ENCODE results near the gene CTBP2.

CTBP2 gene

DNA sequence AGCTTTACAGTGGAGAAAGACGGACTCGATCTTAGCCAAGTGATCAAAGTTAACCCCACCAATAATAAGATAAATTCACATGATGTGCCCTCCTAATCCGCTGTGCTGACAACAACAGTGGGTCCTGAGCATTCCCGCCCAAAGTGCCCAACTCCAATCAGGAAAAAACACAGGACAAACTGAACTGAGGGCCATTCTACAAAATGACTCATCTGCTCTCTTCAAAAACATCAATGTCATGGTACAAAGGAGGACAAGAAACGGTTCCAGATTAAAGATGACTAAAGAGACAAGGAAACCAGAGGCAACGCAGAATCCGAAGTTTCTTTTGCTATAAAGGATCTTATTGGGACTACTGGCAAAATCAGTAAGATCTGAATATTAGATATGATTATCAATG, 79.4 kb downstream of the CTBP2 start:
- Histone ChIP-seq H3K36me3 (ENCODE audit: control insufficient read depth, insufficient read depth, low read length) (peaks cover 4% of the 10 kb centered on the region; the same call in 1 of the 2 replicates), H3K27ac (ENCODE audit: low read length) (no peak overlapping the region), H3K27me3 (ENCODE audit: control insufficient read depth, insufficient read depth, low read length) (no peaks in the 10 kb centered on the region), H3K9me3 (ENCODE audit: control insufficient read depth, insufficient read depth, low read length) (no peaks in the 10 kb centered on the region), H3K4me3 (ENCODE audit: low read length) (no peak overlapping the region), H3K4me1 (ENCODE audit: control insufficient read depth, insufficient read depth, low read length) (peaks cover 4% of the 10 kb centered on the region)
- DNase-seq (ENCODE audit: low read depth, low spot score), result no peak
- no CpG with 5 or more reads among the region's 7 CpGs for WGBS (ENCODE audit: insufficient coverage, insufficient read length)

DNA sequence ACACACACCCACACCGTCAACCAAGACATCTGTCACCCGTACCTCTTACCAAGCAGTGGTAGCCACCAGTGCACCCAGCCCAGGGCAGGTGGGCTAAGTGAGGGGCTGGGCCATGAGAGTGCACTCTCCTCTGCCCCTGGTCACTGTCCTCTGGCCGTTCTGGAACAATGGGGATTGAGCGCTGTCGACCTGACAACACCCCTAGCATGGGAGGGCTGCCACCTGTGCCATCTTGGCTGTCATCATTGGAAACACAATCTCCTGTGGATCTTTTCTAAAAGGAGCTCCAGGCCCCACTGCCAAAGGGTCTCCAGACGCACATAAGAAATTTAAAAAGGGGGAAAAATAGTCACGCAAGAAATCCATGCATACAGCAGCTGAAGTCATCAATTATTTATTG, 80.1 kb downstream of the CTBP2 start:
- Histone ChIP-seq H3K4me3 (ENCODE audit: low read length) (no peak overlapping the region), H3K4me1 (ENCODE audit: control insufficient read depth, insufficient read depth, low read length) (peaks cover 4% of the 10 kb centered on the region), H3K27me3 (ENCODE audit: control insufficient read depth, insufficient read depth, low read length) (no peaks in the 10 kb centered on the region), H3K27ac (ENCODE audit: low read length) (no peak overlapping the region), H3K9me3 (ENCODE audit: control insufficient read depth, insufficient read depth, low read length) (no peaks in the 10 kb centered on the region), H3K36me3 (ENCODE audit: control insufficient read depth, insufficient read depth, low read length) (peaks cover 4% of the 10 kb centered on the region; the same call in 1 of the 2 replicates)
- DNase-seq (ENCODE audit: low read depth, low spot score), result no peak
- WGBS (ENCODE audit: insufficient coverage, insufficient read length), result no CpG with 5 or more reads among the region's 7 CpGs

GRCh38 chr10:125079091-125079600, 81.2 kb downstream of the CTBP2 start:
- no peak overlapping the region for H3K4me3 ChIP-seq (ENCODE audit: low read length)
- H3K9me3 ChIP-seq (ENCODE audit: control insufficient read depth, insufficient read depth, low read length), result no peaks in the 10 kb centered on the region
- H3K36me3 ChIP-seq (ENCODE audit: control insufficient read depth, insufficient read depth, low read length), result peaks cover 4% of the 10 kb centered on the region; the same call in 1 of the 2 replicates
- H3K27me3 ChIP-seq (ENCODE audit: control insufficient read depth, insufficient read depth, low read length), result no peaks in the 10 kb centered on the region
- WGBS (ENCODE audit: insufficient coverage, insufficient read length), result no CpG with 5 or more reads among the region's 14 CpGs
- peaks cover 1% of the 10 kb centered on the region; the same call in 1 of the 2 replicates for H3K4me1 ChIP-seq (ENCODE audit: control insufficient read depth, insufficient read depth, low read length)
- no peak for DNase-seq (ENCODE audit: low read depth, low spot score)
- no peak overlapping the region for H3K27ac ChIP-seq (ENCODE audit: low read length)

- no peak for DNase-seq (ENCODE audit: low read depth, low spot score)
- H3K4me1 ChIP-seq (ENCODE audit: control insufficient read depth, insufficient read depth, low read length), result peaks cover 1% of the 10 kb centered on the region; the same call in 1 of the 2 replicates
- H3K4me3 ChIP-seq (ENCODE audit: low read length), result no peak overlapping the region
- peaks cover 8% of the 10 kb centered on the region; the same call in 1 of the 2 replicates for H3K36me3 ChIP-seq (ENCODE audit: control insufficient read depth, insufficient read depth, low read length)
- no CpG with 5 or more reads among the region's 14 CpGs for WGBS (ENCODE audit: insufficient coverage, insufficient read length)
- H3K9me3 ChIP-seq (ENCODE audit: control insufficient read depth, insufficient read depth, low read length), result no peaks in the 10 kb centered on the region
- no peaks in the 10 kb centered on the region for H3K27me3 ChIP-seq (ENCODE audit: control insufficient read depth, insufficient read depth, low read length)
- H3K27ac ChIP-seq (ENCODE audit: low read length), result no peak overlapping the region
Measured at GRCh38 chr10:125076891-125077541, 83.3 kb downstream of the CTBP2 start.

DNA sequence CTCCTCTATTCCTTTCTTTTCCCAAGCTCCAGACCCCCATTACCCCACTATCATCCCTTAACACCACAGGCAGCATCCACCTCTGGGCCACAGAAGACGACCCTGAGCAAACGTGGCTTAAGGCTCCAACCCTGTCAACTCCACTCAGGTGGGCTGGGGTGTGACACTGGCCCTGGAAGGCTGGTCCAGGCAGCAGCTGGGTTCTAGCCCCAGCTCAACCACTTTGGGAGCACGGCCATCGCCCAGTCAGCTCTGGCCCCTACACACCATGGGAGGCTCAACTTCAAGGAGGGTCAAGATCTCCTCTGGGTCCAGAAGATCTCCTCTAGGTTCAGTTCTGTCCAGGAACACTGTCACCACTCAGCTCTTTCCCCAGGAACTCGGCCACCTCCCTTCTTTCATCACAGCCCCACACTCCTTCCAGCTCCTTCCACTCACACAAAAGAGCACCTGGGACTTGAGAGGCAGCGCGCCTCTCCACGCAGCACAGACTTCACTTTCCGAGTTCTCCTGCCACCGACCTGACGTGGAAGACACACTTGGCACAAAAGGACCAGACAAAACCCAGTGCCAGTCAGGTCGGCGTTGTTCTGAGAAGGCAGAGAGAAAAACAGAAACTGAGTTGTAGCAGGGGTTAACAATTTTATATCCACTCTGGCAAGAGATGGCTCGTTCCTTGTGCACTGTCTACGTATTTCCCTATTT, 84.1 kb downstream of the CTBP2 start:
- DNase-seq (ENCODE audit: low read depth, low spot score), result no peak
- WGBS (ENCODE audit: insufficient coverage, insufficient read length), result no CpG with 5 or more reads among the region's 15 CpGs
- no peak overlapping the region for H3K4me3 ChIP-seq (ENCODE audit: low read length)
- H3K9me3 ChIP-seq (ENCODE audit: control insufficient read depth, insufficient read depth, low read length), result no peaks in the 10 kb centered on the region
- peaks cover 5% of the 10 kb centered on the region; the same call in 1 of the 2 replicates for H3K36me3 ChIP-seq (ENCODE audit: control insufficient read depth, insufficient read depth, low read length)
- H3K27ac ChIP-seq (ENCODE audit: low read length), result no peak overlapping the region
- H3K4me1 ChIP-seq (ENCODE audit: control insufficient read depth, insufficient read depth, low read length), result no peaks in the 10 kb centered on the region
- no peaks in the 10 kb centered on the region for H3K27me3 ChIP-seq (ENCODE audit: control insufficient read depth, insufficient read depth, low read length)

- Histone ChIP-seq H3K4me3 (ENCODE audit: low read length) (no peak overlapping the region), H3K9me3 (ENCODE audit: control insufficient read depth, insufficient read depth, low read length) (no peaks in the 10 kb centered on the region), H3K27ac (ENCODE audit: low read length) (no peak overlapping the region), H3K36me3 (ENCODE audit: control insufficient read depth, insufficient read depth, low read length) (peaks cover 5% of the 10 kb centered on the region; the same call in 1 of the 2 replicates), H3K27me3 (ENCODE audit: control insufficient read depth, insufficient read depth, low read length) (no peaks in the 10 kb centered on the region), H3K4me1 (ENCODE audit: control insufficient read depth, insufficient read depth, low read length) (0 out of 2 replicates have a peak, but pooled peaks cover 1% of the 10 kb centered on the region)
- DNase-seq (ENCODE audit: low read depth, low spot score), result no peak
Measured at GRCh38 chr10:125073996-125074395, 86.4 kb downstream of the CTBP2 start.

DNA sequence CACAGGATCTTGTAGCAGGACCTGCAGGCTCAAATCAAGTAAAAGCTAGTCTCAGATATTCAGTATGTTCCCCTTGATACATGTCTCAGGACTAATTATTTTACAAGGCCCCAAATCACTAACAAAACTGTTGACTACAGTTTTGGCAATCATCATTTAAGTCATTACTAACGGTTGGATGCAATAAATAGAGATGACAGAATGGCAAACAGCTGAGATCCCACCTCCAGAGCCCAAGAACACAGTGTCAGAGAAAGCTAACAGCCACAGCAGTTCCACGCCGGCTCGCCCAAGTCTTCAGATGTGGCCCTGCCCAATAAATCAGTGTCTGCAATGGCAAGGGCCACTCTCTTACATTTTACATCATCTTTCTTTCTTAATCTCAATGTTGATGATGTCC, 87.6 kb downstream of the CTBP2 start:
- Histone ChIP-seq H3K9me3 (ENCODE audit: control insufficient read depth, insufficient read depth, low read length) (no peaks in the 10 kb centered on the region), H3K27me3 (ENCODE audit: control insufficient read depth, insufficient read depth, low read length) (no peaks in the 10 kb centered on the region), H3K4me3 (ENCODE audit: low read length) (no peak overlapping the region), H3K27ac (ENCODE audit: low read length) (no peak overlapping the region), H3K4me1 (ENCODE audit: control insufficient read depth, insufficient read depth, low read length) (peaks cover 2% of the 10 kb centered on the region; the same call in 1 of the 2 replicates), H3K36me3 (ENCODE audit: control insufficient read depth, insufficient read depth, low read length) (peaks cover 5% of the 10 kb centered on the region; the same call in 1 of the 2 replicates)
- no CpG with 5 or more reads among the region's 4 CpGs for WGBS (ENCODE audit: insufficient coverage, insufficient read length)
- no peak for DNase-seq (ENCODE audit: low read depth, low spot score)

DNA sequence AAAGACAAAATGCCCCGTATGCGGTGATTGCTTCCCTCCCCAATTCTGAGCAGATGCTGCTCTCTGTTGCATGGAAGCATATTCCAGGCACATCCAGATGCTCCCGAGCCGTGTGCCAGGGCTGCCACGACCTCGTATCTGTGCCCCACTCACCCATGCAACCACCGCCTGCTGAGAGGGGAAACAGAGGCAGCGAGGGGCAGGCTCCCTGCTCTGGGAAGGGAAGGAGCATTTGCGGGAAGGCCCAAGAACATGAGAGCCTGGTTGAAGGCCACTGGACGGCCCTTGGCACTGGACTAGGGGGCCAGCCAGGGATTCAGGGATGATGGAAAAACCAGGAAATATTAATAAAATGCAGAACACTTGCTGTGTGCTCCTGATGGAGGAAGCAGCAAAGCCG, 89.4 kb downstream of the CTBP2 start:
- no peaks in the 10 kb centered on the region for H3K9me3 ChIP-seq (ENCODE audit: control insufficient read depth, insufficient read depth, low read length)
- H3K36me3 ChIP-seq (ENCODE audit: control insufficient read depth, insufficient read depth, low read length), result peaks cover 11% of the 10 kb centered on the region; the same call in 1 of the 2 replicates
- DNase-seq (ENCODE audit: low read depth, low spot score), result no peak
- H3K27ac ChIP-seq (ENCODE audit: low read length), result no peak overlapping the region
- peaks cover 6% of the 10 kb centered on the region for H3K4me1 ChIP-seq (ENCODE audit: control insufficient read depth, insufficient read depth, low read length)
- H3K4me3 ChIP-seq (ENCODE audit: low read length), result no peak overlapping the region
- WGBS (ENCODE audit: insufficient coverage, insufficient read length), result no CpG with 5 or more reads among the region's 11 CpGs
- no peaks in the 10 kb centered on the region for H3K27me3 ChIP-seq (ENCODE audit: control insufficient read depth, insufficient read depth, low read length)

- no peak overlapping the region for H3K4me3 ChIP-seq (ENCODE audit: low read length)
- peaks cover 6% of the 10 kb centered on the region for H3K4me1 ChIP-seq (ENCODE audit: control insufficient read depth, insufficient read depth, low read length)
- no CpG with 5 or more reads among the region's 2 CpGs for WGBS (ENCODE audit: insufficient coverage, insufficient read length)
- no peak for DNase-seq (ENCODE audit: low read depth, low spot score)
- H3K9me3 ChIP-seq (ENCODE audit: control insufficient read depth, insufficient read depth, low read length), result no peaks in the 10 kb centered on the region
- no peak overlapping the region for H3K27ac ChIP-seq (ENCODE audit: low read length)
- no peaks in the 10 kb centered on the region for H3K27me3 ChIP-seq (ENCODE audit: control insufficient read depth, insufficient read depth, low read length)
- H3K36me3 ChIP-seq (ENCODE audit: control insufficient read depth, insufficient read depth, low read length), result 0 out of 2 replicates have a peak, but pooled peaks cover 5% of the 10 kb centered on the region
Measured at GRCh38 chr10:125068406-125068805, 92.0 kb downstream of the CTBP2 start.

DNA sequence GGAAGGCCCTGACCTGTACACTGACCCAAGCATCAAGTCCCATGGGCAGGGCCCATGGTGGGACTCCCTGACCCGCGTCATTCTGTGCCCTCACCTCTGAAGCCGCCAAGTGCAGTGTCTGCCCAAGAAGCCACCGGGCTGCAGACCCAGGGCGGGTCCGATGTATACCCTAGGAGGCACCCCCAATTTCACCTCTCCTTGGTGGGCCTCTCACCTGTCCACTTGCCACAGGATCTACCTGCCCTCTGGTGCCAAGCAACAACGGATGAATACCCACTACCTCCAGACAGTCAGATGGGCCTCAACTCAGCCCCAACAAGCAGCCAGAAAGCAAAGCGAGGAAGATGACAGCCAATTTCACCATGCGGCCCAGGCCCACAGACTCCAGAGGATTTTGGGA, 92.6 kb downstream of the CTBP2 start:
- 0 out of 2 replicates have a peak, but pooled peaks cover 5% of the 10 kb centered on the region for H3K36me3 ChIP-seq (ENCODE audit: control insufficient read depth, insufficient read depth, low read length)
- no peak overlapping the region for H3K4me3 ChIP-seq (ENCODE audit: low read length)
- no peak overlapping the region for H3K27ac ChIP-seq (ENCODE audit: low read length)
- no peaks in the 10 kb centered on the region for H3K27me3 ChIP-seq (ENCODE audit: control insufficient read depth, insufficient read depth, low read length)
- H3K4me1 ChIP-seq (ENCODE audit: control insufficient read depth, insufficient read depth, low read length), result peaks cover 9% of the 10 kb centered on the region
- no peak for DNase-seq (ENCODE audit: low read depth, low spot score)
- no CpG with 5 or more reads among the region's 9 CpGs for WGBS (ENCODE audit: insufficient coverage, insufficient read length)
- H3K9me3 ChIP-seq (ENCODE audit: control insufficient read depth, insufficient read depth, low read length), result no peaks in the 10 kb centered on the region
